Fibroblast of gingiva (primary cell): ENCODE measurements around the gene CCNI.

Source experiments
- DNase-seq: peaks from one replicate; pipeline ENCODE4 v3.0.0-alpha.2; 2011; ENCODE audit warnings: low read depth

The CCNI gene

DNA sequence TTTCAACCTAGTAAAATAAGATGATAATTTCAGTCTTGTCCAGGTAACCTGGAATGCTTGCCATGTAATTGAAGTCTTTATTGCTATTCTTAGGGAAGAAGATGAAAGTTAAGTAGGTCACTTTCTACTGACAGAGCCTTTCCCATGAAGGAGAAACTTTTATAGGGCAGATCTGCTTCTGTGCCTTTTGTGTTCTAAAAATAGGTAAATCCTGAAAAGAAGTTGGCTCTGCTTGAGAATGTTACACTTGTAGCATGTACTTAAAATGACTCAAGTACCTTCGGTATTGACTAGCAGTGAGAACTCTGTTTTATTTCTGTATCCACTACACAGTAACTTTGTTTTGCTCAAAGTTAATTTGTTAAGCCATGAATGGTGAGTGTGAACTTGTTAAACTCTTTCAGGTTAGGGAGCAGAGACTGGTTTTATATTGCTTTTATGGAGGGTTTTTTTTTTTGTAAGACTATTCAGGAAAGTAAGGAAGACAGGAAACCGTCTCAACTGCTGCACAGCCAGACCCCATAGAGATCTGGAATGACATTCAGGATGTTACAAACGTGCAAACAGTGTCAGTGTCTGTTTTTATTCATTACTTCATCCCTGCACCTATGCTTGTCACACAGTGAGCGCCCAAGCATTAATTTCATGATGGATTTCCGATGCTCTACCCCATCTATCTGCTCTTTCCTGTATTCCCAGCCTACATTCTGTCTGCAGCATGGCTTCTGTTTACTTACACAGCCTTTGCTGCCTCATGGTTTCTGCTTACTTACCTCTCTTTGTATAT lies 73.3 kb downstream of the CCNI start:
- DNase-seq: no peak

GRCh38 chr4:77001907-77002306 lies 73.9 kb downstream of the CCNI start:
- DNase-seq: peak; percentile 37

- peak; percentile 80 for DNase-seq
Measured at GRCh38 chr4:76998251-76998901, 77.4 kb downstream of the CCNI start.

DNA sequence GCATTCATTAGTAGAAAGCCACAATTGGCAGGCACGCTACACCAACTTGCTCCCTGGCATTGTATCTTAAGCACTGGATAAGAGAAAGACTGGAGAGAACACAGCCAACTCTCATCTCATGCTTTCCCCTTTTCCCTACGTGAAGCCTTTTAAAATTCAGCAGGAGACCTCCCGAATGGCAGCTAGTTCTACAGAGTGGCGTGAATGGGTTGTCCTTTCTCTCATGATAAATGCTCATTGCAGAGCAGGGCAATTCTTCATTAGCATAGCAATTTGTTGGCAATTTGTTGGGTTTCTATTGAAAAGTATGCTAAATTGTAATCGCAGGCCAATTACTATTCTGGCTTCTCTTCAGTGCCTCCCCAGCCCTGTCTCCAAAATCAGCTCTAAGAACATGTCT lies 78.3 kb downstream of the CCNI start:
- DNase-seq: no peak
